HFFc6 (cell line): ENCODE results near the gene OR5H1. TPM values are rescaled to one million over a fixed set of nuclear protein-coding genes. Genes with fewer than 3 reads are reported as not detected.

Source experiments
- DNase-seq: peaks from one replicate; pipeline ENCODE4 v3.0.0-alpha.2; 2018
- H3K27ac Mint-ChIP-seq: 2 replicates; pipeline ENCODE4 v1.8.0; 2020; ENCODE audit warnings: mild to moderate bottlenecking, mixed read lengths
- H3K27me3 Mint-ChIP-seq: 2 replicates; pipeline ENCODE4 v1.8.0; 2021; ENCODE audit warnings: mild to moderate bottlenecking, moderate library complexity, mixed read lengths; ENCODE audit not compliant: insufficient read depth
- H3K36me3 Mint-ChIP-seq: 2 replicates; pipeline ENCODE4 v1.8.0; 2021; ENCODE audit warnings: low read depth, mixed read lengths
- H3K4me1 Mint-ChIP-seq: 2 replicates; pipeline ENCODE4 v1.8.0; 2020; ENCODE audit warnings: low read depth, mixed read lengths
- H3K4me3 Mint-ChIP-seq: 2 replicates; pipeline ENCODE4 v1.8.0; 2020; ENCODE audit warnings: mild to moderate bottlenecking, moderate library complexity, mixed read lengths
- H3K9me3 Mint-ChIP-seq: 2 replicates; pipeline ENCODE4 v1.8.0; 2020; ENCODE audit warnings: mild to moderate bottlenecking, mixed read lengths
- CTCF ChIP-seq: fragments of 200-600 bp; sonication (generic); IDR thresholded peaks from 2 replicates; pipeline ENCODE4 v1.5.0; 2021; ENCODE audit warnings: antibody characterized with exemption, mild to moderate bottlenecking
- total RNA-seq, 6 experiments: library from RNA; stranded (reverse); fragmentation: NEBNext Ultra II Directional; extraction: Animal tissue kit (Norgen Biotek cat#: 25700); gene quantifications; 2 replicates in 1 of 6; 3 replicates in 5 of 6; pipeline ENCODE4 v1.2.3, GENCODE V29; 2021

Gene OR5H1
- total RNA-seq, 6 experiments from 2014 or later, result not detected

GRCh38 chr3:98171071-98171470, 40.5 kb downstream of the OR5H1 start:
- DNase-seq, result no peak
- H3K4me3 Mint-ChIP-seq, result no peak overlapping the region
- H3K27me3 Mint-ChIP-seq, result no peaks in the 10 kb centered on the region
- H3K4me1 Mint-ChIP-seq, result no peaks in the 10 kb centered on the region
- no peak for TF ChIP-seq CTCF
- no peaks in the 10 kb centered on the region for H3K36me3 Mint-ChIP-seq
- peaks cover 10% of the 10 kb centered on the region for H3K9me3 Mint-ChIP-seq
- no peak overlapping the region for H3K27ac Mint-ChIP-seq

- Mint-ChIP-seq H3K4me3 (no peak overlapping the region), H3K27me3 (no peaks in the 10 kb centered on the region; the same call in 1 of the 2 replicates), H3K36me3 (no peaks in the 10 kb centered on the region), H3K9me3 (peaks cover 16% of the 10 kb centered on the region), H3K4me1 (no peaks in the 10 kb centered on the region), H3K27ac (no peak overlapping the region)
- DNase-seq, result no peak
- TF ChIP-seq CTCF, result no peak
These were observed 42.1 kb downstream of the OR5H1 start for GRCh38 chr3:98172621-98173020.

- no peak overlapping the region for H3K27ac Mint-ChIP-seq
- H3K4me3 Mint-ChIP-seq, result no peak overlapping the region
- no peak for DNase-seq
- no peaks in the 10 kb centered on the region for H3K4me1 Mint-ChIP-seq
- H3K36me3 Mint-ChIP-seq, result no peaks in the 10 kb centered on the region
- no peak for TF ChIP-seq CTCF
- no peaks in the 10 kb centered on the region; the same call in 1 of the 2 replicates for H3K27me3 Mint-ChIP-seq
- peaks cover 17% of the 10 kb centered on the region for H3K9me3 Mint-ChIP-seq
These were observed 49.9 kb downstream of the OR5H1 start for GRCh38 chr3:98180319-98180890.

- Mint-ChIP-seq H3K36me3 (no peaks in the 10 kb centered on the region), H3K4me1 (no peaks in the 10 kb centered on the region), H3K9me3 (peaks cover 16% of the 10 kb centered on the region), H3K27ac (no peak overlapping the region), H3K27me3 (no peaks in the 10 kb centered on the region), H3K4me3 (no peak overlapping the region)
- DNase-seq, result no peak
- TF ChIP-seq CTCF, result no peak
These were observed 51.7 kb downstream of the OR5H1 start for GRCh38 chr3:98182196-98182595.

- no peaks in the 10 kb centered on the region for H3K27me3 Mint-ChIP-seq
- no peak overlapping the region for H3K4me3 Mint-ChIP-seq
- TF ChIP-seq CTCF, result no peak
- no peaks in the 10 kb centered on the region for H3K36me3 Mint-ChIP-seq
- H3K27ac Mint-ChIP-seq, result no peak overlapping the region
- peaks cover 14% of the 10 kb centered on the region for H3K9me3 Mint-ChIP-seq
- DNase-seq, result no peak
- H3K4me1 Mint-ChIP-seq, result no peaks in the 10 kb centered on the region
These were observed 54.7 kb downstream of the OR5H1 start for GRCh38 chr3:98185180-98185579.

Other genes with a start within 250 kb of the OR5H1 start
- 10 to 100 TPM; 27.3 to 38.4 (median 31.3) TPM for gene RIOX2, start 158.3 kb upstream of the OR5H1 start, total RNA-seq
- not detected for gene GABRR3, start 95.4 kb upstream of the OR5H1 start, total RNA-seq
- not detected for gene OR5AC2, start 43.5 kb upstream of the OR5H1 start, total RNA-seq
- not detected for gene OR5H14, start 16.8 kb downstream of the OR5H1 start, total RNA-seq
- not detected for gene OR5H15, start 36.0 kb downstream of the OR5H1 start, total RNA-seq
- gene OR5H6, start 133.5 kb downstream of the OR5H1 start, total RNA-seq, result not detected
- gene OR5H2, start 151.8 kb downstream of the OR5H1 start, total RNA-seq, result not detected
- not detected for gene OR5K4, start 223.1 kb downstream of the OR5H1 start, total RNA-seq